ENCODE measurements around the gene FARP1.
"Not testable (repeated sequence)": the region's sequence is repeated elsewhere in the genome, so short reads cannot be mapped to it uniquely, and the experiment has no call there.

Gene FARP1

GRCh38 chr13:98228661-98229341 lies 85.9 kb downstream of the FARP1 start:
- FAIRE-seq: no peak

- FAIRE-seq: not testable (repeated sequence)
Observed at GRCh38 chr13:98230762-98231161, 87.9 kb downstream of the FARP1 start.

- FAIRE-seq: no peak
Observed at GRCh38 chr13:98232456-98232855, 89.6 kb downstream of the FARP1 start.

- FAIRE-seq: no peak
Observed at GRCh38 chr13:98233127-98233526, 90.2 kb downstream of the FARP1 start.

- no peak for FAIRE-seq
Observed at GRCh38 chr13:98234348-98234747, 91.5 kb downstream of the FARP1 start.

GRCh38 chr13:98236197-98236596 lies 93.3 kb downstream of the FARP1 start:
- no peak for FAIRE-seq

- no peak for FAIRE-seq
Observed at GRCh38 chr13:98237331-98237730, 94.4 kb downstream of the FARP1 start.

- no peak for FAIRE-seq
Observed at GRCh38 chr13:98239162-98240076, 96.5 kb downstream of the FARP1 start.

- no peak for FAIRE-seq
Observed at GRCh38 chr13:98240135-98240534, 97.2 kb downstream of the FARP1 start.

GRCh38 chr13:98240974-98241373 lies 98.1 kb downstream of the FARP1 start:
- no peak for FAIRE-seq

GRCh38 chr13:98241976-98242375 lies 99.1 kb downstream of the FARP1 start:
- no peak for FAIRE-seq

- FAIRE-seq: no peak
Observed at GRCh38 chr13:98242403-98242802, 99.5 kb downstream of the FARP1 start.

- no peak for FAIRE-seq
Observed at GRCh38 chr13:98243929-98244272, 101.0 kb downstream of the FARP1 start.

- no peak for FAIRE-seq
Observed at GRCh38 chr13:98246538-98247172, 103.8 kb downstream of the FARP1 start.

GRCh38 chr13:98251708-98252107 lies 108.8 kb downstream of the FARP1 start:
- FAIRE-seq: no peak

- FAIRE-seq: no peak
Observed at GRCh38 chr13:98252931-98253470, 110.1 kb downstream of the FARP1 start.

GRCh38 chr13:98253526-98253925 lies 110.6 kb downstream of the FARP1 start:
- FAIRE-seq: no peak

- no peak for FAIRE-seq
Observed at GRCh38 chr13:98254513-98254912, 111.6 kb downstream of the FARP1 start.

GRCh38 chr13:98258226-98258625 lies 115.3 kb downstream of the FARP1 start:
- no peak for FAIRE-seq

GRCh38 chr13:98260357-98261164 lies 117.7 kb downstream of the FARP1 start:
- FAIRE-seq: no peak

- FAIRE-seq: no peak
Observed at GRCh38 chr13:98261165-98261702, 118.3 kb downstream of the FARP1 start.

GRCh38 chr13:98262292-98262691 lies 119.4 kb downstream of the FARP1 start:
- no peak for FAIRE-seq
